Dermis microvascular lymphatic vessel endothelial cell (primary cell): ENCODE results near the gene NFIA. TPM values are rescaled to one million over a fixed set of nuclear protein-coding genes. Genes with fewer than 3 reads are reported as not detected.

Source experiments
- DNase-seq, 2 donors: peaks; one replicate each; pipeline versions ENCODE4 v3.0.0 to v3.0.0-alpha.2; 2010; ENCODE audit warnings: low read depth in 2 of 2
- total RNA-seq: library from RNA; depleted of rRNA; stranded (reverse); fragments of >200 nt; gene quantifications from 2 replicates; pipeline ENCODE4 v1.2.1, GENCODE V29; 2014

The NFIA gene
- total RNA-seq, 1 donor from 2014 or later: 9.6 TPM

- DNase-seq: peak in 1 of 2 donors; percentile 29
Measured at GRCh38 chr1:61241973-61242381, 159.6 kb downstream of the NFIA start.

- peak in 1 of 2 donors; percentile 84 for DNase-seq
Measured at GRCh38 chr1:61244114-61244513, 161.8 kb downstream of the NFIA start.

GRCh38 chr1:61245696-61246400, 163.5 kb downstream of the NFIA start:
- DNase-seq: no peak

GRCh38 chr1:61247051-61247825, 164.9 kb downstream of the NFIA start:
- DNase-seq: no peak

GRCh38 chr1:61247881-61248752, 165.8 kb downstream of the NFIA start:
- DNase-seq: no peak

- DNase-seq: no peak
Measured at GRCh38 chr1:61250933-61251332, 168.6 kb downstream of the NFIA start.

- DNase-seq: peak in 1 of 2 donors; percentile 31
Measured at GRCh38 chr1:61253059-61253735, 170.8 kb downstream of the NFIA start.

- DNase-seq: peak in 1 of 2 donors; percentile 14
Measured at GRCh38 chr1:61253912-61254633, 171.7 kb downstream of the NFIA start.

GRCh38 chr1:61254634-61255357, 172.4 kb downstream of the NFIA start:
- peak; percentile 42 to 64 for DNase-seq

GRCh38 chr1:61255358-61255703, 173.0 kb downstream of the NFIA start:
- peak in 1 of 2 donors; percentile 51 for DNase-seq

- no peak for DNase-seq
Measured at GRCh38 chr1:61259379-61260148, 177.2 kb downstream of the NFIA start.

GRCh38 chr1:61260171-61260570, 177.8 kb downstream of the NFIA start:
- no peak for DNase-seq

- DNase-seq: peak; percentile 24 to 57
Measured at GRCh38 chr1:61261595-61261994, 179.2 kb downstream of the NFIA start.

GRCh38 chr1:61263905-61264824, 181.8 kb downstream of the NFIA start:
- DNase-seq: no peak

- DNase-seq: no peak
Measured at GRCh38 chr1:61264825-61265242, 182.5 kb downstream of the NFIA start.

- no peak for DNase-seq
Measured at GRCh38 chr1:61265665-61266064, 183.3 kb downstream of the NFIA start.

GRCh38 chr1:61266738-61267137, 184.4 kb downstream of the NFIA start:
- DNase-seq: no peak
